Measurements from ENCODE around the gene TOE1.

Gene TOE1

DNA sequence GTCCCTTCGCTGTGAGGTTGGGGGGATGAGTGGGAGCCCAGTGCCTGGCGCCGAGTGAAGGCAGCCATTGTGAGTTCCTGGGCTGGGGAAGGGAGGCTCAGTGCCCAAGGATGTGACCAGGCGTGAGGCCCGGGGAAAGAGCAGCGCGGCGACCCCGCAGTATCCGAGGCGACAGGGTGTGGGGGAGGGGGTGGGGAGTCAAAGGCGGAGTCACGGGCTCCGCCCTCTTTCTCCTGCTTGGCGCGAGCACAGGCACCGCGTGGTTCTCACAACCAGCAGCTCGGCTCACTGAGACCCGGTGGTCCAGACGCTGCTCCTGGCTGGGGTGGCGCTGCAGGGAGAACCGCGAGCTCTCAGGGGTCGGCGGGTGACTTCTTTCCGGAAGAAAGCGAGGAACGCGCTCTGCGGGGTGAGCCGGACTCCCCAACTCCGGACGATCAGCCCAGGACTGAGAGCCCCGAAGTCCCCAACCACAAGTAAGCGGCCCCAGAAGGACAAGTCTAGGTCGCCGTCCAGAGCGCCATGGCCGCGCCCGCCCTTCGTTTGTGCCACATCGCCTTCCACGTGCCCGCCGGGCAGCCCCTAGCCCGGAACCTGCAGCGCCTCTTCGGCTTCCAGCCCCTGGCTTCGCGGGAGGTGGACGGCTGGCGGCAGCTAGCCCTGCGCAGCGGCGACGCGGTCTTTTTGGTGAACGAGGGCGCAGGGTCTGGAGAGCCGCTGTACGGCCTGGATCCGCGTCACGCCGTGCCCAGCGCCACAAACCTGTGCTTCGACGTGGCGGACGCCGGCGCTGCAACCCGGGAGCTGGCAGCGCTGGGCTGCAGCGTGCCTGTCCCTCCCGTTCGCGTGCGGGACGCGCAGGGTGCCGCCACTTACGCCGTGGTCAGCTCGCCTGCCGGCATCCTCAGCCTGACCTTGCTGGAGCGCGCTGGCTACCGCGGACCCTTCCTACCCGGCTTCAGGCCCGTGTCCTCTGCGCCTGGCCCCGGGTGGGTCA lies 13.0 kb upstream of the TOE1 start, which contains the start of gene HPDL:
Gene HPDL, plus strand, starts transcription at position 269 of the 997 bp plus-strand sequence. Its CDS starts 254 bp downstream, at position 523.
- DNase-seq = peak; percentile 24 to 27

DNA sequence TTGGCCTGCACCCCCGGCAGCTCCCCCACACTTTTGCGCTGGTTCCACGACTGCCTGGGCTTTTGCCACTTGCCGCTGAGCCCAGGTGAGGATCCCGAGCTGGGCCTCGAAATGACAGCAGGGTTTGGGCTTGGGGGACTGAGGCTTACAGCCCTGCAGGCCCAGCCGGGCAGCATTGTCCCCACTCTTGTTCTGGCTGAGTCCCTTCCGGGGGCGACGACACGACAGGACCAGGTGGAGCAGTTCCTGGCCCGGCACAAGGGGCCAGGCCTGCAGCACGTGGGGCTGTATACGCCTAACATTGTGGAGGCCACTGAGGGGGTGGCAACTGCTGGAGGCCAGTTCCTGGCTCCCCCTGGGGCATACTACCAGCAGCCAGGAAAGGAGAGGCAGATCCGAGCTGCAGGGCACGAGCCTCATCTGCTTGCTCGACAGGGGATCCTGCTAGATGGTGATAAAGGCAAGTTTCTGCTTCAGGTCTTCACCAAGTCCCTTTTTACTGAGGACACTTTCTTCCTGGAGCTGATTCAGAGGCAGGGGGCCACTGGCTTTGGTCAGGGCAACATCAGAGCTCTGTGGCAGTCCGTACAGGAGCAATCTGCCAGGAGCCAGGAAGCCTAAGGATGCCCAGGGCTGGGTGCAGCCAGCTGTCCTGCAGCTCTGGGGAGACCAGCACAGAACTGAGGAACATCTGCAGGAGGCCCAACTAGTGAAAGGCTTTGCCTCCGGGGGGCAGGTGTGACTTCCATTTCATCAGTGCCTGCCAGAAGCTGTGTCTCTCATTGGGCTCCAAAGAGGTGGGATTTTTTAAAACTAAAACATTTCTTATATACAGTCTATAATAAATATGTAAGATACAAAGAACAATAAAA lies 12.1 kb upstream of the TOE1 start:
- no peak for DNase-seq

DNA sequence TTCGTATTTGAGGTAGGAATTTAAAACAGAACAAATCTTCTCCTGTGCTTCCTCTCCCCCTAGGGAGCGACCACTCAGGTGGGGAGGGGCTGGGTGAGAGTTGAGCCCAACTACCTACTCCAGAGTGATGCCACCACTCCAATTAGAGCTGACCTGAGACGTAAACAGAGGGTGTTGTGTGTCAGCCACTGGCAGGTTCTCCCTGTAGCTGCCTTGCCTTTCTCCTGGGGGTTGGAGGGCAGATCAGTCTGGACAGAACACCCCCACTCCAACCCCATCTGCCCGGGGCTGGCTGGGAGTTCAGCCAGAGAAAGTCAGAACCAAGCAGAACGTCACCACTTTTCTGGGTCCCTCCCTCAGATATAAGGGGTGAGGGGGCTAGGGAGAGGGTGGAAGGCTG lies 11.3 kb upstream of the TOE1 start:
- no peak for DNase-seq

DNA sequence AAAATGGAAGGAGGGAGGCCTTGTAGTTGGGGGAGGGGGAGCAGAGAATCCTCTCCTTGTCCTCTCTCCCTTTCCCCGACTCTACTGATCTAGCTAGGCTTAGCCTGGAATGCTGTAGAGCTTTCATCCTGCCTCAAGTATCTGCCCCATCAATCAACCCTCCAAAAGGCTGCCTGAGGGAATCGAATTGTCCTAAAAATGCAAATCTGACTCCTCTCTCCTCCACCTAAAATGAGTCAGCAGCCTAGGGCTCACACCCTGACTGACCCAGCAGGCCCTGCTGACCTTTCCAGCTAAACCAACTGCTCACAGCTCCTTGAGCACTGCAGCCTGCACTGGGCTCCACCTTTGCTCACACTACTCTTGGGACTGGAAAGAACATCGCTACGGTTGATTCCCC lies 10.5 kb upstream of the TOE1 start:
- no peak for DNase-seq

DNA sequence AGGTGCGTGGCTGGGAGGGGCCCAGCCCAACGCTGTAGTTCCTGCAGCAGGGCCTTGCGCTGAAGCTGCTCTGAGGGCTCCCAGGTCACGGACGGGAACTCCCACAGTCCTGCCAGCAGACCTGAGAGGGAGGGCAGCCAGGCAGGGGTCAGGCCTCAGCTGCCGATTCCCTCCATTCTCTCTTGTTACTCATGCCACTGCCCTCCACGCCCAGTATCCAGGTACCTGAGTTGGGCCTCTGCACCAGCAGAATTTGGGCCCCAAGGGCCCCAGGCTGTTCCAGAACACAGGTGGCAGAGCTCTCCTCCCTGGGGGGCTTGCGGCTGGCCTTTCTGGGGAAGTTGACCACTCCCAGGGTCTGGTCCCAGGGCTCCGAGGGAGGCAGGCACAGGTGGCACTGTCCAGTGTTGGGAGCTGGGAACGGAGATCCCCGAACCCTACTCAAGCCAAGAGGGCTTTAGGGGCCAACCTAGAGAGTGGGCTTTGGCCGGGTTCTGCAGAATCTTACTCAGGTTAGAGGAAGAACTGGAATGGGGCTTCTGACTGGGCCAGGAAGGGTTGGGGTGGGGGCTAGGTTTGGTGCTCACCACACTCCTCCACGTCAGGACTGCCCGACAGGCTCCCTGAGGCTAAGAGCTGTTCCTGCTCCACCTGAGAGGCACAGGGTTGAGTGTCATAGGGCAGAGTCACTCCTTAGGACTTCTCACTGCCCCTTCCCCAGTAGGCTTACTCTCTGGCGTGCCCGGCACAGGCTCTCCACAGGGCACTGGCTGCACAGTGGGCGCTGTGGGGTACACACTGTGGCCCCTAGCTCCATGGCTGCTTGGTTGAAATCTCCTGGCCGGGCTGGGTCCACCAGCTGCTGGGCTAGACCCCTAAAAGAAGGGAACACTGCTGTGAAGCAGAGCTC lies 8.3 kb upstream of the TOE1 start:
- no peak for DNase-seq

DNA sequence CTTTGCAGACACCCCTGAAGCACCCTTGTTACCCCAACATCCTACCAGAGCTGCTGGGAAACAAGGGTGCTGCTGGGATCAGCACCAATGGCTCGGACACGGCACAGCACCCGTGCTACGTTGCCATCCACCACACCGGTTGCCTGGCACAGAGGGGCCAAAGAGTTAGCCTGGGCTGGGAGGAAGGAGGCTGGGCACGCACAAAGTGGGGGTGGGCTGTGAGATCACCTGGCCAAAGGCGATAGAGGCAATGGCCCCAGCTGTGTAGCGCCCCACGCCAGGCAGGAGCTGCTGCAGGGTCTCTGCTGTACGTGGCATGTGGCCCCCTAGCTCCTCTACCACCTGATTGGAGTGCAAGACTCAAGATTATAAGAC lies 7.6 kb upstream of the TOE1 start:
- no peak for DNase-seq

DNA sequence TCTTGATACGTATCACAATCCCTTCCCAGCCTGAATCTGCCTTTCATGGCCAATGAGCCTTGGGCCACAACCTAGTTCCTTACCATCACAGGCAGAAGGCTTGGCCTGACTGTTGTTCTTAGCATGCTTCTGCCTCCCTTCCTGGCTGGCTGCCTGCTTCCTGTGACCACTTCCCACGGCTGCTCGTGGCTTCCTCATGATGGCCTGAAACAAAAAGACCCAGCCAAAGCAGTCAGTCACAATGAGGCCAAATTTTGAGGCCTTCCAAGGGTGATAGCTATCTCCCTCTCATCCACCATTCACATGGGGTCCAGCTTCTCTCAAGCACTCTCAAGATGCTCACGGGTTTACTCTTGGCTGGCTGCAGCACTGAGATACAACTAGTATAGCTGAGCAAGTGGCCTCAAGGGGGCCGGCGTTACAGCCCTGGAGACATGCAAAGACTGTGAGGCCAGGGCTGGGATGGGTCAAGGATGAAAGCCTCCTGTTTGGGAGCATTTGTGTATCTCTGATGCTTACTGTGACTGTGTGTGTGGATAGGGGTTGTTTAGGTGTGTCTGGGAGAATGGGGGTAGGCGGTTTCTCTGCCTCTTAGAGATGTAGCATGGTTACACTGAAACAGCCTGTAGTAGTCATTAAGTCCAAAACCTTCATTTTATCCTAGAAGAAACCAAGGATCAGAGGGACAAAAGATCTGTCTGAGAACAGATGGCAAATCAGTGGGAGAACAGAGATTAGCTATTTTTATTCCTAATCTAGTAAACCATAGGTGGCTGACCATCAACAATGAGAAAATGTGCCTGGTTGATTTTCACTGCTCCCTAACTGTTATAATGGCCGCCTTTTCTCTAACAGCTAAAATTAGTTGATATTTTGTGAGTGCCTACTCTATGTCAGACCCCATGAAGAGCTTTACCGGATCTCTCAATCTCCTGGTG lies 5.4 kb upstream of the TOE1 start:
- no peak for DNase-seq

DNA sequence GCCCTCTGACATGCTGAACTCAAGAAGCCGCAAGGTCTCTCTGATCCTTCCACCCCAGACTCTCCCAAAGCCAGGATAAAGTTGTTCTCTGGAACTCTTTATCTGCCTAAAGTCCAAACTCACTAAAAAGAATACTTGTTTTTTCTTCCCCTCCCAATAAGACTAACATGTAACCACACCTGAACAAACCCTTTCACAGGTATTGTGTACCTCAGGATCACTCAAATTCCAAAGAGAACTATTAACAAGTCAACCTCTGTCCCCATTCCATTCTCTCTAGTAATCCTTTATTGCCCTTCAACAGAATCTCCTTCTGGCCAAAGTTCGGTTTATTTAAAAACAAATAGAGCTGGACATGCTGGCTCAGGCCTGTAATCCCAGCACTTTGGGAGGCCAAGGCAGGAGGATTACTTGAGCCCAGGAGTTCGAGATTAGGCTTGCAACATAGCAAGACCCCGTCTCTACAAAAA lies 4.1 kb upstream of the TOE1 start:
- no peak for DNase-seq

DNA sequence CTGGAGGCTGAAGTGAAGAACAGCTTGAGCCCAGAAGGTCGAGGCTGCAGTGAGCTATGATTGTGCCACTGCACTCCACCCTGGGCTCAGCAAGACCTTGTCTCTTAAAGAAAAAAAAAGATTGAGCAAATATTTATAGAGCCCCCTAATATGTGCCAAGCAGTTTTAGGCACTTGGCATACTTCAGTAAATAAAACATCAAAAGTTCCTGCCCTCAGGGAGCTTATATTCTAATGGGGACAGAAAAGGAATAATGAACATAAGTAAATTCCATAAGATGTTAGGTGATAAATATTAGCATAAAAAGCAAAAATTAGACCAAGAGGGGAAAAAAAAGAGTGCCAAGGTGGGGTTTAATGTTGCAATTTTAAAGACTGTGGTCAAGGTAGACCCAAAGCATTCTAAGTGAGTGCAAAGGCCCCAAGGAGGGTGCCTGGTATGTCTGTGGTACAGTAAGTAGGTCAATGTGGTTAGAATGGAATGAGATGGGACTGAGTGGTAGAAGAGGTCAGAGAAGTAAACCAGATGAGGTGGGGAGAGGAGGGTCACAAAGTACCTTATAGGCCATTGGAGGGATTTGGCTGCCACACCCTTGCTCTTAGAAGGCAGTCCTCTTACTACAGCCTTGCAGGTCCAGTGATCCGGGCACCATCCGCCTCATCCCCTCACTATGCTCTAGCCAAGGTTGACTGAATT lies 2.2 kb upstream of the TOE1 start:
- no peak for DNase-seq

DNA sequence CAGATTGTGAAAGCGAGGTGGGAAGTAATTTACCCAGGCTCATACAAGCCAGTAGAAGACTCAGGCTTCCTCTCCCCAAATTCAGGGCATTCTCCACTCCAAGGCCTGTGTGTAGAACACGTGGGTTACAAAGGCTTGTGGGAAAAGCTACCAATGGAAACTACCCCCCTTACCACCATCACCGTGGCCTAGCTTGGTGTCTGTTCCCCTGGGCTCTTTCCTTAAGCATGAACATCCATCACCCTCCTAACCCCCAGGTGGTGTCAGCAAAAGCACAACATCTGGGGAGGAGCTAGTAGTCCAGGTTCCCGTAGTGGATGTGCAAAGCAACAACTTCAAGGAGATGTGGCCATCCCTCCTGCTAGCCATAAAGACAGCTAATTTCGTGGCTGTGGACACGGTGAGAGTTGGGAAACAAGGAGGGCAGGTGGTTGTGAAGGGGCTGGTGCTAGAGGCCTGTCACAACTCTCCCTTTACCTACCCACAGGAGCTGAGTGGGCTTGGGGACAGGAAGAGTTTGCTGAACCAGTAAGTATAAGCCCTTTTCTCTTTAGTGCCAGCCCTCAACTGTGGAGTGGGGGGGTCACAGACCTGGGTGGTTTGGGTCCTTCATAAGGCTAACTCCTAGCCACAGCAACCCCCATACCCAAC lies 971 bp downstream of the TOE1 start:
- no peak for DNase-seq

- DNase-seq = no peak
Measured at GRCh38 chr1:45344499-45344898, 4.5 kb downstream of the TOE1 start.

DNA sequence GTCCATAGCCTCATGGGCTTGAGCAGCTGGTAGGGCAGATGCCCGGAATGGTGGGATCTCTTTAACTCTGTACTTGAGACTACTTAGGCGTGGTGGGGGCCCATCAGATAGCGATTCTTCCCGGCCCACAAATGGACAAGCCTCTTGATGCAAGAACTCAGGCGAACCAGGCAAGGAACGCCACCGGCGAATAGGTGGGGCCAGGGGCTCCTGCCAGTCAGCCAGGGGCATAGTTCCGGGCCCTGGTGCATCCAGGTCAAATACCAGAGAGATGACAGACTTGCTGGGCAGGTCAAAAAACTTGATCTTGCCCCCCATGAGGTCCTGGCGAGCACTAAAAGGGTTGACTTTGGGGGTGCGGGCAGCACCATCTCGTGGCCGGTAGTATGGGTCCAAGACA lies 5.0 kb downstream of the TOE1 start:
- no peak for DNase-seq

GRCh38 chr1:45346473-45346872 lies 6.5 kb downstream of the TOE1 start:
- no peak for DNase-seq

DNA sequence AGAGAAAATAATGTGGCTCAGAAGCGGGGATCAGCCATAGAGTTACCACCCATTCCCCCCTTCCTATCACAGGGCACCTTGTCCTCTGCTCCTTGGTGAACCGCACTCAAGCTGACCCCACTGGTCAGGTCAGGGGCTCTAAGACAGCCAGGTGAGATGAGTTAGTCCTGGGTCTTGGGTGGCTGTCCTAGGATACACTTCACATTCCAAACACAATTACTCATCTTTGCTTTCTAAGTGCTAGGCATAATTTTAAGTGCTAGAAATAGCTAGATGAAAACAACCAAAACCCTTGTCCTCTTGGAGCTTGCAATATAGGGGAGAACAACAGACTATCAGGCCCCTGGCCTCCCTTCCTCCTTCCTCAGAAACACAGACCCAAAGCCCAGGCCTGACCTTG lies 8.1 kb downstream of the TOE1 start:
- DNase-seq = no peak

DNA sequence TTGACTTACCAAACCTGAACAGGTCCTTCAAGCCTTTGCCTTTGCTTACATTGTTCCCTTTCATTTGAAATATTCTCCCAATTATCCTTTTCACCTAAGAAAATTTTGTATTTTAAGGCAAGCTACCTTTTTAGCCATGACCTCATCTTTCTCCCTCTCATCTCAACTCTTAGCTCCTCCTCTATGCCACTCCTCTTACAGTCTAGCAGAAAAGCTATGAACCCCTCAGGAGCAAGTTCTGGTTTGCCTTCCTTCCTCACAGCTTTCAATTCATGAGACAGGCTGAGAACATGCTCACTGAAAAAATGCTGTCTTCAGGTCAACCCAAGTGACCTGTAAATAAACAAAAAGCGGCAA lies 8.6 kb downstream of the TOE1 start:
- DNase-seq = no peak

- no peak for DNase-seq
Measured at GRCh38 chr1:45348966-45349677, 9.2 kb downstream of the TOE1 start.

DNA sequence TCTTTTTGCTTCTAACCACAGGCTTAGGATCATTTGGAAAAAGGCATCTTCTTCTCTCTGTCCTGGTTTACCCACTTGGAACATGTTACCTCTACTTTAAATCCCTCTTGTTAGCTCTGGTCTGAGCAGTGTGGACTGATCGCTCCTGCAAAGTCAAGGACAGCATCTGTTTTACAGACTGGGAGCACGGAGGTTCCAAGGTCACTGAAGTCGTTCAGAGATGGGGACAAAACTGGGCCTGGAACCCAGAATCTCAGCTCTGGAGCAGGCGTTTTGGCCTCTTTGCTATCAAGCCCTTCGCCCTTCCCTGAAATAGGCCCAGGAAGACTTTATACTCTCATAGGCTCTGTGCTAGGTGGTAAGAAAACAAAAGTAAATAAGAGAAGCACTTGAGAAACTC lies 11.5 kb downstream of the TOE1 start:
- no peak for DNase-seq

DNA sequence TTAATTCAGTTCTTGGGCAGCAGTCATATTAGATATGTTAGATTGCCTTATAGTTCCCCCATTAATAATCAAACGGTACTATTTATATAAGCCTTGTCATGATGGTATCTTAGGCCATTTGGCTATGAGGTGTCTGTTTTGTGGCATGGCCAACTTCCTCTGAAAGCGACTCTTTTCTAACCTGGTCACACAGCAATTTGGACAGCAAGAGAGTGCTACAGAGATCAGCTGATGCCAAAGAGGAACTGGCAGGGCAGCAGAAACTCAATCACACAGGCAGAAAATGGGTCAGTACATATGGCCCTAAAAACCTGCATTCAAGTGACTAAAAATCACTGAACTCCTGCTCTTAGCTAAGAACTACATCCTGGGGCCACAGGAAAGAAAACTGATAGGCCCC lies 13.7 kb downstream of the TOE1 start:
- no peak for DNase-seq

DNA sequence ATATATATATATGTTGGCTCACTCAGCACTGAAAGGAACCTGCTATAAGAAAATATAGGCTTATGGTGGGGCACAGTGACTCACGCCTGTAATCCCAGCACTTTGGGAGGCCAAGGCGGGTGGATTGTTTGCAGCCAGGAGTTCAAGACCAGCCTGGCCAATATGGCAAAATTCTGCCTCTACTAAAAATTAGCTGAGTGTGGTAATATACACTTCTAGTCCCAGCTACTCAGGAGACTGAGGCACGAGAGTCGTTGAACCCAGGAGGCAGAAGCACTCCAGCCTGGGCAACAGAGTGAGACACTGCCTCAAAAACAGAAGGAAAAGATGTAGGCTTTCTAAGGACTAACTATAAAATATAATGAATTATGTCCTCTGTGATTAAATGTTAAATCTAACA lies 14.9 kb downstream of the TOE1 start:
- DNase-seq = no peak

GRCh38 chr1:45355683-45356082 lies 15.7 kb downstream of the TOE1 start:
- DNase-seq = no peak

Measured in NCI-H187 (cell line).